AG09319 (cell line): ENCODE measurements around the gene INVS.

Source experiments
- DNase-seq: peaks from one replicate; pipeline ENCODE4 v3.0.0-alpha.2; 2010; ENCODE audit warnings: low read depth; ENCODE audit errors: extremely low read depth
- CTCF ChIP-seq: IDR thresholded peaks from 2 replicates; pipeline ENCODE4 v1.5.1; 2011; ENCODE audit warnings: low read depth, mild to moderate bottlenecking, inconsistent platforms, low read length, moderate library complexity

The INVS gene

GRCh38 chr9:100306283-100306682, 207.2 kb downstream of the INVS start:
- no peak for TF ChIP-seq CTCF
- DNase-seq = no peak

- no peak for TF ChIP-seq CTCF
- DNase-seq = no peak
Observed at GRCh38 chr9:100307080-100307479, 208.0 kb downstream of the INVS start.

GRCh38 chr9:100308965-100309564, 210.0 kb downstream of the INVS start:
- TF ChIP-seq CTCF = no peak

GRCh38 chr9:100309992-100310391, 210.9 kb downstream of the INVS start:
- no peak for TF ChIP-seq CTCF
- peak; percentile 18 for DNase-seq

More at GRCh38 chr9:100308965-100309564, 210.0 kb downstream of the INVS start:
- no peak for DNase-seq

GRCh38 chr9:100315561-100315960, 216.5 kb downstream of the INVS start:
- no peak for DNase-seq
- no peak for TF ChIP-seq CTCF

GRCh38 chr9:100317706-100318105, 218.7 kb downstream of the INVS start:
- DNase-seq = no peak
- no peak for TF ChIP-seq CTCF

GRCh38 chr9:100322954-100323536, 224.0 kb downstream of the INVS start:
- peak; percentile 74 for TF ChIP-seq CTCF
- DNase-seq = peak; percentile 8
